AG04450 (cell line): ENCODE results near the gene NBL1. TPM values are rescaled to one million over a fixed set of nuclear protein-coding genes. Genes with fewer than 3 reads are reported as not detected.

ENCODE experiments used
- CTCF ChIA-PET: fragments of 300-600, 350-600 bp; formaldehyde crosslinking; extraction: SDS; loops from one replicate; lab custom pipeline; 2022; ENCODE audit warnings: antibody characterized with exemption, inconsistent platforms; lab: Charles Lee
- POLR2A ChIA-PET: fragments of 350-600 bp; formaldehyde crosslinking; extraction: SDS; loops from one replicate; lab custom pipeline; 2021; ENCODE audit warnings: antibody characterized with exemption, inconsistent platforms; lab: Yijun Ruan, JAX
- DNase-seq: peaks from one replicate; pipeline ENCODE4 v3.0.0-alpha.2; 2011; ENCODE audit warnings: low read depth, low spot score
- H3K27ac ChIP-seq: one replicate; pipeline ENCODE4 v1.5.1; 2012; ENCODE audit warnings: low read depth, low read length, control low read depth
- H3K27me3 ChIP-seq: one replicate; pipeline ENCODE4 v1.6.0; 2012; ENCODE audit warnings: low read length; ENCODE audit not compliant: control insufficient read depth, insufficient read depth
- H3K4me3 ChIP-seq: 2 replicates; pipeline ENCODE4 v1.5.1; 2011; ENCODE audit warnings: mild to moderate bottlenecking, low read depth, low read length, control low read depth
- H3K9me3 ChIP-seq: 2 replicates; pipeline ENCODE4 v1.5.1; 2012; ENCODE audit warnings: low read length; ENCODE audit not compliant: control insufficient read depth, insufficient read depth
- CTCF ChIP-seq: IDR thresholded peaks from 2 replicates; pipeline ENCODE4 v1.5.1; 2011; ENCODE audit warnings: low read depth, low read length, control low read depth, inconsistent platforms
- polyA plus RNA-seq: library from polyadenylated mRNA; depleted of rRNA; stranded (reverse); fragments of >200 nt; gene quantifications from 2 replicates; pipeline ENCODE4 v1.2.3, GENCODE V29; 2011

Gene NBL1
- polyA plus RNA-seq, 1 experiment = 151 TPM

GRCh38 chr1:19599810-19600209, 44.3 kb upstream of the NBL1 start:
- ChIA-PET CTCF (no interaction called here), POLR2A (no interaction called here)
- Histone ChIP-seq H3K9me3 (no peaks in the 10 kb centered on the region; the same call in 1 of the 2 replicates), H3K27me3 (no peaks in the 10 kb centered on the region), H3K27ac (no peak overlapping the region), H3K4me3 (no peak overlapping the region)
- DNase-seq = no peak
- TF ChIP-seq CTCF = no peak

DNA sequence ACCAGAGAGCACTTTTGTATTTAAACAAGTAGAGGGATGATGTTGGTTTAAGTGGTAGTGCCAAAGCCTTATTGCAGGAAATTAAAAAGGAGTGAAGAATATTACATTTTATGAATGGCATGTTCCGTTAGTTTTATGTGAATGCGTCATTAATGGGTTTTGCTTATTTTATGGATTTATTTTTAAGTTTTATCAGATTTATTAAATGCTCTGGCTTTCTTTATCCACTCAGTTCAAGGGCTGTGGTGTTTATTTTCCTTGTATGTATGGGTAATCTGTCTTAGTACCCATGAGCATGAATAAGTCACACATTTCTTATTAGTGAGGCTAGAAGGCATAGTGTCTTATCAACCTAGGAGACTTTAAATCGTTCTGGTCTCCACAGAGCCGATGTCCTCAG, 41.6 kb upstream of the NBL1 start:
- no peak for DNase-seq
- POLR2A ChIA-PET = no interaction called here
- no peak overlapping the region for H3K4me3 ChIP-seq
- H3K27me3 ChIP-seq = no peaks in the 10 kb centered on the region
- no peak for TF ChIP-seq CTCF
- CTCF ChIA-PET = no interaction called here
- H3K9me3 ChIP-seq = no peaks in the 10 kb centered on the region
- H3K27ac ChIP-seq = no peak overlapping the region

- H3K9me3 ChIP-seq = no peaks in the 10 kb centered on the region
- ChIA-PET POLR2A (no interaction called here), CTCF (interaction anchor here (0.7 to 1.1 kb wide), 2 partner anchors 8 to 101 kb away, joined by 3 read pairs; no protein-coding TSS in a partner anchor)
- no peak overlapping the region for H3K4me3 ChIP-seq
- DNase-seq = no peak
- no peak overlapping the region for H3K27ac ChIP-seq
- H3K27me3 ChIP-seq = no peaks in the 10 kb centered on the region
- no peak for TF ChIP-seq CTCF
These were observed 38.1 kb upstream of the NBL1 start for GRCh38 chr1:19605967-19606366.

DNA sequence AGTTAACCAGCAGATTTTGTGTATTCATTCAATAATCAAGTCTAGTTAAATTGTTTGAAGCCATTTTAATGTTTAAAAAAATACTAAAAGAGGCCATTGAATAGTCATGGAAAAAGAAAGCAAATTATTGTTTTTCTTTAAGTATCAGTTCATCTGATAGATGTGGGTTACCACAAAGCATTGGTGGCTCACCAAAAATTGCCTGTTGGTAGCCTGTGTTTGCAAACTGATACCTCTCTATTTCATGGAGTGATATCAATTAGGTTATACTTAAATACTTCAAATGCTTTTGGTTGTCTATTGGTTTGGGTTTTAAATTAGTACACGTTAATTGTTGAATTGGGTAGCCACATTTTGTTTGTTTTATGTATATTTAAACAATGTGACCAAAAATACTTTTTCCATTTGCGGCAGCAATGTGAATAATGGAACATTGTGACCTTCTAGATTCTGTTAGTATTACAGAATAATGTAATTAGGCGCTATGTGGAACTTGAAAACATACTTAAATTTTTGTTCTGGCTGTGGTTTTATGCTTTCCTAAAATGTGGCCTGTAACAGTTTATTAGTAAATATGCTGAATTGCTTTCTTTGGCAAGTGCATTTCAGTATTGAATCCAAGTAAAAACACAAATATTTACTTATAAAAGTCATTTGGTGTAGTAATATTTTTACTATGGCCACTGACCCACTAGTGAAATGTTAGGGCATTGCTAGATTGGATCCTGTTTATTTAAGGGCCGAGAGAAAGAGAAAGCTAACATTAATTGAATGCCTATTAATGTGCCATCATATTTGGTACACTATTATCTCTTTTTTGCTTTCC, 37.1 kb upstream of the NBL1 start:
- Histone ChIP-seq H3K4me3 (no peak overlapping the region), H3K27ac (no peak overlapping the region), H3K9me3 (no peaks in the 10 kb centered on the region), H3K27me3 (no peaks in the 10 kb centered on the region)
- no peak for TF ChIP-seq CTCF
- ChIA-PET POLR2A (no interaction called here), CTCF (interaction anchor here (0.7 kb wide), 1 partner anchor 44 kb away, joined by 3 read pairs; no protein-coding TSS in a partner anchor)
- DNase-seq = no peak

DNA sequence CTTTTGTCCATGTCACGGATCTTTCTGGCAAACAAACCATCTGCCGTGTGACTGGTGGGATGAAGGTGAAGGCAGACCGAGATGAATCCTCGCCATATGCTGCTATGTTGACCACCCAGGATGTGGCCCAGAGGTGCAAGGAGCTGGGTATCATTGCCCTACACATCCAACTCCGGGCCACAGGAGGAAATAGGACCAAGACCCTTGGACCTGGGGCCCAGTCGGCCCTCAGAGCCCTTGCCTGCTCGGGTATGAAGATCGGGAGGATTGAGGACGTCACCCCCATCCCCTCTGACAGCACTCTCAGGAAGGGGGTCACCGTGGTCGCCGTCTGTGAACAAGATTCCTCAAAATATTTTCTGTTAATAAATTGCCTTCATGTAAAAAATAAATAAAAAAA, 35.9 kb upstream of the NBL1 start:
- H3K27ac ChIP-seq = no peak overlapping the region
- DNase-seq = no peak
- H3K4me3 ChIP-seq = no peak overlapping the region
- POLR2A ChIA-PET = no interaction called here
- CTCF ChIA-PET = interaction anchor here (0.7 kb wide), 1 partner anchor 43 kb away, joined by 3 read pairs; no protein-coding TSS in a partner anchor
- no peaks in the 10 kb centered on the region for H3K27me3 ChIP-seq
- TF ChIP-seq CTCF = no peak
- H3K9me3 ChIP-seq = no peaks in the 10 kb centered on the region
